HS-5 (cell line): ENCODE measurements around the gene SPEG.
"Not testable (repeated sequence)": the region's sequence is repeated elsewhere in the genome, so short reads cannot be mapped to it uniquely, and the experiment has no call there.

Source experiments
- DNase-seq: peaks from one replicate; pipeline ENCODE4 v3.0.0-alpha.2; 2012; ENCODE audit warnings: low read depth

The SPEG gene

GRCh38 chr2:219434718-219435525 lies at the start of gene SPEG:
Gene SPEG, plus strand, starts transcription at chr2:219434843. Its CDS starts 135 bp downstream, at chr2:219434978.
- no peak for DNase-seq

GRCh38 chr2:219384859-219385258 lies 49.8 kb upstream of the SPEG start:
- no peak for DNase-seq

- DNase-seq, result no peak
Measured at GRCh38 chr2:219385958-219386520, 48.6 kb upstream of the SPEG start.

GRCh38 chr2:219386532-219387280 lies 47.9 kb upstream of the SPEG start:
- no peak for DNase-seq

- DNase-seq, result peak; percentile 58
Measured at GRCh38 chr2:219387306-219388120, 47.1 kb upstream of the SPEG start, which contains the start of gene DNPEP. Gene DNPEP, minus strand, starts transcription at chr2:219387912. Its CDS starts 118 bp downstream, at chr2:219387794.

GRCh38 chr2:219388121-219388906 lies 46.3 kb upstream of the SPEG start:
- peak; percentile 69 for DNase-seq

- DNase-seq, result no peak
Measured at GRCh38 chr2:219388907-219389156, 45.8 kb upstream of the SPEG start.

GRCh38 chr2:219392754-219393153 lies 41.9 kb upstream of the SPEG start:
- DNase-seq, result no peak

GRCh38 chr2:219395056-219395455 lies 39.6 kb upstream of the SPEG start:
- DNase-seq, result not testable (repeated sequence)

- no peak for DNase-seq
Measured at GRCh38 chr2:219395609-219396008, 39.0 kb upstream of the SPEG start.

GRCh38 chr2:219396863-219397457 lies 37.7 kb upstream of the SPEG start:
- no peak for DNase-seq

- DNase-seq, result no peak
Measured at GRCh38 chr2:219398721-219399363, 35.8 kb upstream of the SPEG start.

GRCh38 chr2:219399716-219400478 lies 34.7 kb upstream of the SPEG start:
- no peak for DNase-seq

GRCh38 chr2:219400562-219400961 lies 34.1 kb upstream of the SPEG start:
- DNase-seq, result no peak

GRCh38 chr2:219401606-219402005 lies 33.0 kb upstream of the SPEG start:
- no peak for DNase-seq

- DNase-seq, result peak; percentile 76
Measured at GRCh38 chr2:219402665-219403515, 31.8 kb upstream of the SPEG start.

- DNase-seq, result no peak
Measured at GRCh38 chr2:219403861-219404260, 30.8 kb upstream of the SPEG start.

GRCh38 chr2:219404291-219404910 lies 30.2 kb upstream of the SPEG start:
- no peak for DNase-seq
